Neuronal stem cell (in vitro differentiated cells): ENCODE results near the gene SIGLEC11.

Source experiments
- DNase-seq: peaks from one replicate; pipeline ENCODE4 v3.0.0-alpha.2; 2013; ENCODE audit warnings: low spot score
- H2AFZ ChIP-seq: one replicate; pipeline ENCODE4 v1.6.1; 2013; ENCODE audit warnings: mild to moderate bottlenecking, low read length, inconsistent platforms
- H2AK5ac ChIP-seq: 2 replicates; pipeline ENCODE4 v1.6.1; 2013; ENCODE audit warnings: low read depth, mild to moderate bottlenecking, inconsistent platforms, low read length, moderate library complexity, mixed read lengths
- H2BK120ac ChIP-seq: 2 replicates; pipeline ENCODE4 v1.6.1; 2013; ENCODE audit warnings: low read depth, mild to moderate bottlenecking, inconsistent platforms, low read length, moderate library complexity, mixed read lengths
- H2BK12ac ChIP-seq: one replicate; pipeline ENCODE4 v1.6.1; 2013; ENCODE audit warnings: low read length, inconsistent platforms
- H2BK15ac ChIP-seq: 2 replicates; pipeline ENCODE4 v1.6.1; 2013; ENCODE audit warnings: mild to moderate bottlenecking, low read length, inconsistent platforms, mixed read lengths
- H2BK5ac ChIP-seq: one replicate; pipeline ENCODE4 v1.6.1; 2013; ENCODE audit warnings: inconsistent platforms, mild to moderate bottlenecking, low read length, moderate library complexity
- H3K14ac ChIP-seq: one replicate; pipeline ENCODE4 v1.6.1; 2013; ENCODE audit warnings: low read length, inconsistent platforms
- H3K18ac ChIP-seq: 2 replicates; pipeline ENCODE4 v1.6.1; 2013; ENCODE audit warnings: low read length, inconsistent platforms
- H3K23ac ChIP-seq: 2 replicates; pipeline ENCODE4 v1.6.1; 2013; ENCODE audit warnings: low read depth, mild to moderate bottlenecking, mixed read lengths, low read length, inconsistent platforms; ENCODE audit not compliant: poor library complexity
- H3K27ac ChIP-seq: replicated peaks from 3 replicates; pipeline ENCODE4 v1.5.1; 2013; ENCODE audit warnings: low read length, inconsistent platforms
- H3K27me3 ChIP-seq, 3 experiments: 2 replicates each; pipeline ENCODE4 v1.6.1; 2013; ENCODE audit warnings: low read length in 3 of 3, mild to moderate bottlenecking in 2 of 3, inconsistent platforms in 1 of 3, low read depth in 1 of 3, mixed read lengths in 1 of 3, moderate library complexity in 1 of 3; ENCODE audit not compliant: control insufficient read depth in 3 of 3, insufficient read depth in 3 of 3
- H3K36me3 ChIP-seq, 2 donors: replicated peaks in 1 of 2; 2 replicates each; pipeline ENCODE4 v1.6.1; 2013; ENCODE audit warnings: low read length in 2 of 2; ENCODE audit not compliant: control insufficient read depth in 2 of 2, insufficient read depth in 2 of 2
- H3K4ac ChIP-seq: 2 replicates; pipeline ENCODE4 v1.6.1; 2013; ENCODE audit warnings: inconsistent platforms, mild to moderate bottlenecking, low read length, moderate library complexity
- H3K4me1 ChIP-seq, 2 donors: 1 replicate in 1 of 2; 2 replicates in 1 of 2; pipeline ENCODE4 v1.6.1; 2013; ENCODE audit warnings: low read length in 2 of 2, low read depth in 1 of 2; ENCODE audit not compliant: control insufficient read depth in 2 of 2, insufficient read depth in 1 of 2
- H3K4me2 ChIP-seq: one replicate; pipeline ENCODE4 v1.6.1; 2013; ENCODE audit warnings: mild to moderate bottlenecking, low read length, inconsistent platforms; ENCODE audit not compliant: insufficient read depth, poor library complexity, severe bottlenecking
- H3K4me3 ChIP-seq, 2 donors: 2 replicates each; pipeline ENCODE4 v1.5.1; 2013; ENCODE audit warnings: low read length in 2 of 2, mild to moderate bottlenecking in 2 of 2, inconsistent platforms in 1 of 2, moderate library complexity in 1 of 2
- H3K79me1 ChIP-seq: one replicate; pipeline ENCODE4 v1.6.1; 2013; ENCODE audit warnings: low read depth, mild to moderate bottlenecking, inconsistent platforms, low read length, moderate library complexity
- H3K9ac ChIP-seq: one replicate; pipeline ENCODE4 v1.6.1; 2013; ENCODE audit warnings: mild to moderate bottlenecking, low read depth, low read length, inconsistent platforms; ENCODE audit not compliant: poor library complexity
- H3K9me3 ChIP-seq, 2 donors: replicated peaks in 1 of 2; 2 replicates each; pipeline versions ENCODE3 to v1.6.1; 2013; ENCODE audit warnings: low read length in 2 of 2, mild to moderate bottlenecking in 2 of 2, inconsistent platforms in 1 of 2, low read depth in 1 of 2, mixed read lengths in 1 of 2, moderate library complexity in 1 of 2; ENCODE audit not compliant: control insufficient read depth in 2 of 2, insufficient read depth in 1 of 2
- H4K8ac ChIP-seq: one replicate; pipeline ENCODE4 v1.6.1; 2013; ENCODE audit warnings: low read depth, mild to moderate bottlenecking, inconsistent platforms, low read length, moderate library complexity
- H4K91ac ChIP-seq: one replicate; pipeline ENCODE4 v1.6.1; 2013; ENCODE audit warnings: low read length, low read depth, mild to moderate bottlenecking, inconsistent platforms; ENCODE audit not compliant: poor library complexity
- WGBS, 2 donors: extraction: QIAGEN DNeasy Blood & Tissue Kit; methylation state at CpG; one replicate each; pipeline ENCODE4 v1.1.7; 2013; ENCODE audit warnings: missing lambda C conversion rate in 2 of 2, mixed read lengths in 1 of 2; ENCODE audit not compliant: insufficient read length in 2 of 2, insufficient replicate concordance in 1 of 2; ENCODE audit errors: extremely low coverage in 2 of 2; 5-methylcytosine and 5-hydroxymethylcytosine counted together

The SIGLEC11 gene

GRCh38 chr19:49986354-49986753, 25.4 kb upstream of the SIGLEC11 start:
- H4K8ac ChIP-seq = no peak overlapping the region
- H3K4ac ChIP-seq = no peak overlapping the region
- H3K4me1 ChIP-seq = no peaks in the 10 kb centered on the region
- no peak overlapping the region for H2AK5ac ChIP-seq
- no peak for DNase-seq
- H3K18ac ChIP-seq = no peak overlapping the region
- no peak overlapping the region for H3K14ac ChIP-seq
- H2AFZ ChIP-seq = no peak overlapping the region
- H3K36me3 ChIP-seq = peaks cover 7 to 26% of the 10 kb centered on the region in 2 donors
- no peak overlapping the region for H2BK120ac ChIP-seq
- no peaks in the 10 kb centered on the region for H3K27me3 ChIP-seq
- H3K4me2 ChIP-seq = no peak overlapping the region
- no peak overlapping the region for H4K91ac ChIP-seq
- no peak overlapping the region for H3K27ac ChIP-seq
- no CpG with 5 or more reads among the region's 10 CpGs for WGBS, 2 donors
- no peak overlapping the region for H2BK5ac ChIP-seq
- H2BK15ac ChIP-seq = no peak overlapping the region
- H2BK12ac ChIP-seq = no peak overlapping the region
- H3K9ac ChIP-seq = no peak overlapping the region
- H3K9me3 ChIP-seq = no peaks in the 10 kb centered on the region
- no peak overlapping the region for H3K4me3 ChIP-seq
- H3K23ac ChIP-seq = no peak overlapping the region
- no peaks in the 10 kb centered on the region for H3K79me1 ChIP-seq

- H3K36me3 ChIP-seq = peaks cover 7 to 21% of the 10 kb centered on the region in 2 donors
- no peak for DNase-seq
- no peak overlapping the region for H3K23ac ChIP-seq
- no peak overlapping the region for H2BK120ac ChIP-seq
- H3K9ac ChIP-seq = no peak overlapping the region
- H3K14ac ChIP-seq = no peak overlapping the region
- no peak overlapping the region for H3K18ac ChIP-seq
- no peak overlapping the region for H2AK5ac ChIP-seq
- H3K4me1 ChIP-seq = no peaks in the 10 kb centered on the region
- H3K4ac ChIP-seq = no peak overlapping the region
- H4K91ac ChIP-seq = peak overlapping the region; percentile 32
- H2BK15ac ChIP-seq = no peak overlapping the region
- no peak overlapping the region for H4K8ac ChIP-seq
- H3K79me1 ChIP-seq = no peaks in the 10 kb centered on the region
- no CpG with 5 or more reads among the region's 3 CpGs for WGBS, 2 donors
- no peak overlapping the region for H3K27ac ChIP-seq
- no peak overlapping the region for H3K4me3 ChIP-seq
- no peaks in the 10 kb centered on the region for H3K27me3 ChIP-seq
- no peak overlapping the region for H3K4me2 ChIP-seq
- no peak overlapping the region for H2BK5ac ChIP-seq
- no peaks in the 10 kb centered on the region for H3K9me3 ChIP-seq
- H2BK12ac ChIP-seq = no peak overlapping the region
- H2AFZ ChIP-seq = no peak overlapping the region
These were observed 24.9 kb upstream of the SIGLEC11 start for GRCh38 chr19:49985871-49986270.

GRCh38 chr19:49984491-49984890, 23.5 kb upstream of the SIGLEC11 start:
- no peak overlapping the region for H3K4me3 ChIP-seq
- H4K91ac ChIP-seq = no peak overlapping the region
- no peak overlapping the region for H3K4ac ChIP-seq
- no peaks in the 10 kb centered on the region for H3K9me3 ChIP-seq
- H2BK12ac ChIP-seq = no peak overlapping the region
- no peak overlapping the region for H2BK15ac ChIP-seq
- no peaks in the 10 kb centered on the region for H3K4me1 ChIP-seq
- no peak overlapping the region for H3K14ac ChIP-seq
- H3K79me1 ChIP-seq = no peaks in the 10 kb centered on the region
- H3K9ac ChIP-seq = no peak overlapping the region
- no CpG with 5 or more reads among the region's 11 CpGs for WGBS, 2 donors
- no peak overlapping the region for H4K8ac ChIP-seq
- no peaks in the 10 kb centered on the region for H3K27me3 ChIP-seq
- peaks cover 7 to 13% of the 10 kb centered on the region in 2 donors for H3K36me3 ChIP-seq
- no peak for DNase-seq
- H2BK5ac ChIP-seq = no peak overlapping the region
- no peak overlapping the region for H2AFZ ChIP-seq
- no peak overlapping the region for H2AK5ac ChIP-seq
- no peak overlapping the region for H3K27ac ChIP-seq
- H3K4me2 ChIP-seq = no peak overlapping the region
- no peak overlapping the region for H3K18ac ChIP-seq
- H2BK120ac ChIP-seq = no peak overlapping the region
- H3K23ac ChIP-seq = no peak overlapping the region

GRCh38 chr19:49983645-49984229, 22.8 kb upstream of the SIGLEC11 start:
- Histone ChIP-seq H3K4ac (no peak overlapping the region), H2BK12ac (no peak overlapping the region), H2BK5ac (no peak overlapping the region), H3K79me1 (no peaks in the 10 kb centered on the region), H3K27me3 (no peaks in the 10 kb centered on the region), H3K9ac (no peak overlapping the region), H2BK15ac (no peak overlapping the region), H3K27ac (no peak overlapping the region), H3K4me3 (no peak overlapping the region), H2BK120ac (no peak overlapping the region), H3K36me3 (peaks cover 6 to 7% of the 10 kb centered on the region in 2 donors), H3K4me2 (no peak overlapping the region), H4K91ac (no peak overlapping the region), H2AK5ac (no peak overlapping the region), H3K14ac (no peak overlapping the region), H4K8ac (no peak overlapping the region), H3K9me3 (no peaks in the 10 kb centered on the region), H2AFZ (no peak overlapping the region), H3K18ac (no peak overlapping the region), H3K4me1 (no peaks in the 10 kb centered on the region), H3K23ac (no peak overlapping the region)
- no CpG with 5 or more reads among the region's 10 CpGs for WGBS, 2 donors
- peak; percentile 56 for DNase-seq
